GM23338 (cell line): ENCODE measurements around the gene IGIP.

Source experiments
- CREB1 ChIP-seq: fragments of 250-450 bp; sonication (Bioruptor Pico); IDR thresholded peaks from 2 replicates; pipeline ENCODE4 v1.5.0; 2020; ENCODE audit warnings: low read depth, mild to moderate bottlenecking, moderate library complexity
- EZH2 ChIP-seq: fragments of 200-600 bp; sonication (generic); IDR thresholded peaks from one replicate; pipeline ENCODE4 v1.8.0; 2017; ENCODE audit warnings: antibody characterized with exemption, mild to moderate bottlenecking, low read depth; ENCODE audit not compliant: unreplicated experiment
- EZH2phosphoT487 ChIP-seq: fragments of 200-600 bp; sonication (generic); IDR thresholded peaks from one replicate; pipeline ENCODE4 v1.8.1; 2018; ENCODE audit warnings: antibody characterized with exemption; ENCODE audit not compliant: unreplicated experiment
- JUNB ChIP-seq: IDR thresholded peaks from one replicate; pipeline ENCODE4 v1.6.1; 2016; ENCODE audit warnings: antibody characterized with exemption; ENCODE audit not compliant: unreplicated experiment
- NANOG ChIP-seq: IDR thresholded peaks from 2 replicates; pipeline ENCODE4 v1.6.1; 2016; ENCODE audit warnings: antibody characterized with exemption, borderline replicate concordance
- POLR2AphosphoS5 ChIP-seq: IDR thresholded peaks from 2 replicates; pipeline ENCODE4 v1.6.1; 2016; ENCODE audit warnings: antibody characterized with exemption, low read depth
- STAT1 ChIP-seq: IDR thresholded peaks from one replicate; pipeline ENCODE4 v1.6.1; 2016; ENCODE audit warnings: antibody characterized with exemption; ENCODE audit not compliant: unreplicated experiment
- TF ChIP-seq, protein P1 (sequence below), 2 experiments: fragments of 200-600 bp in 1 of 2; sonication (generic) in 1 of 2; conservative IDR thresholded peaks; 2 replicates each; pipeline versions ENCODE4 v1.5.1 to v1.6.1; 2016 to 2017; ENCODE audit warnings: antibody characterized with exemption in 2 of 2, low read depth in 2 of 2, mild to moderate bottlenecking in 2 of 2, moderate library complexity in 1 of 2
- TF ChIP-seq, protein P2 (sequence below): IDR thresholded peaks from 2 replicates; pipeline ENCODE4 v1.6.1; 2016; ENCODE audit warnings: antibody characterized with exemption
- TF ChIP-seq, protein P3 (sequence below): IDR thresholded peaks from one replicate; pipeline ENCODE4 v1.6.1; 2018; ENCODE audit warnings: antibody characterized with exemption; ENCODE audit not compliant: unreplicated experiment

DNA sequence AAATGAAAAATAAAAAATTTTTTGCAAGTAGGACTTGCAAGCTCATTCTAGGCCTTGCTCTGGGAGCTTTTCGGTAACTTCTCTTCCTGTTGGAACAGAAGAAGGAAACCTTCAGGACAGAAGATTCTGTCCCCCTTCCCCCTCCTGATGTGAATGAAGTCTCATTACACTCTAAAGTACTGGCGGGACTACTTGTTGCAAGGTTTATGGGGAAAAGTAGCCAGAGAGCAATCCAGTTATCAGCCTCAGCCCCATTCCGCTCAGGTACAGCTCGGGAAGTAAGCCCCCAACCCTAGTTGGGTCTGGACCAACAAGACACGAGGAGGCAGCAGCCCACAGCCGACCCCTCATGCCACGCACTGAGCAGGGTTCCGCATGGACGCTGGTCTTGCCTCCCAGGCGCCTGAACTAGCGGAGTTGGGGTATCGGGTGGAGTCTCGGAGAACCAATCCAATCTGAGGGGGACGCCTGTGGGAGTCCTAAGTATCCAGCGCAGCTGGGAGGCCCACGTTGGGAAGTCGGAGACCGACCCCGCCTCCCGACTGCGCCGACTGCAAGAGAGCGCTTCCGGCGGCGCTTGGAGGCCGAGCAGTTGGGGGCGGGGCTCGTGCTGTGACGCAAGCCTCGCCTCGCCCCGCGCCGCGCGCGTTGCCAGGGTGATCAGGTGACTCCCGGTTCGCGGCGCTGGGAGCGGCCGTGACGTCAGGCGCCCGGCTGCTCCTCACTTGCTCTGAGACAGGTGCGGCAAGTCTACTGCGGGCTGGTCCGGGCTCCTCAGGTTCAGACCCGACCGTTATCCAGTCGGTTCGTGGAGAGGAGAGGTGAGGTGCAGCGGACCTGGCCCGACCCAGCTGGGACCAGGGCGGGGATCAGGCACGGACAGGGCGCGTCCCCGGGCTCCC is 49.0 kb downstream of the IGIP start, which contains the start of gene CYSTM1:
- TF ChIP-seq POLR2AphosphoS5 (peak; percentile 85), JUNB (no peak), EZH2 (no peak), EZH2phosphoT487 (no peak), STAT1 (no peak), NANOG (no peak), CREB1 (CRISPR knock-in tag) (peak; percentile 96)
- TF ChIP-seq, protein P1, sequence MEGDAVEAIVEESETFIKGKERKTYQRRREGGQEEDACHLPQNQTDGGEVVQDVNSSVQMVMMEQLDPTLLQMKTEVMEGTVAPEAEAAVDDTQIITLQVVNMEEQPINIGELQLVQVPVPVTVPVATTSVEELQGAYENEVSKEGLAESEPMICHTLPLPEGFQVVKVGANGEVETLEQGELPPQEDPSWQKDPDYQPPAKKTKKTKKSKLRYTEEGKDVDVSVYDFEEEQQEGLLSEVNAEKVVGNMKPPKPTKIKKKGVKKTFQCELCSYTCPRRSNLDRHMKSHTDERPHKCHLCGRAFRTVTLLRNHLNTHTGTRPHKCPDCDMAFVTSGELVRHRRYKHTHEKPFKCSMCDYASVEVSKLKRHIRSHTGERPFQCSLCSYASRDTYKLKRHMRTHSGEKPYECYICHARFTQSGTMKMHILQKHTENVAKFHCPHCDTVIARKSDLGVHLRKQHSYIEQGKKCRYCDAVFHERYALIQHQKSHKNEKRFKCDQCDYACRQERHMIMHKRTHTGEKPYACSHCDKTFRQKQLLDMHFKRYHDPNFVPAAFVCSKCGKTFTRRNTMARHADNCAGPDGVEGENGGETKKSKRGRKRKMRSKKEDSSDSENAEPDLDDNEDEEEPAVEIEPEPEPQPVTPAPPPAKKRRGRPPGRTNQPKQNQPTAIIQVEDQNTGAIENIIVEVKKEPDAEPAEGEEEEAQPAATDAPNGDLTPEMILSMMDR (conservative IDR thresholded peaks at IDR 0.05; ENCODE audit: low read depth in 2 of 2) = no peak
- TF ChIP-seq, protein P2, sequence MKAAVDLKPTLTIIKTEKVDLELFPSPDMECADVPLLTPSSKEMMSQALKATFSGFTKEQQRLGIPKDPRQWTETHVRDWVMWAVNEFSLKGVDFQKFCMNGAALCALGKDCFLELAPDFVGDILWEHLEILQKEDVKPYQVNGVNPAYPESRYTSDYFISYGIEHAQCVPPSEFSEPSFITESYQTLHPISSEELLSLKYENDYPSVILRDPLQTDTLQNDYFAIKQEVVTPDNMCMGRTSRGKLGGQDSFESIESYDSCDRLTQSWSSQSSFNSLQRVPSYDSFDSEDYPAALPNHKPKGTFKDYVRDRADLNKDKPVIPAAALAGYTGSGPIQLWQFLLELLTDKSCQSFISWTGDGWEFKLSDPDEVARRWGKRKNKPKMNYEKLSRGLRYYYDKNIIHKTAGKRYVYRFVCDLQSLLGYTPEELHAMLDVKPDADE = peak; percentile 36; the same call in 1 of the 2 replicates
- TF ChIP-seq, protein P3, sequence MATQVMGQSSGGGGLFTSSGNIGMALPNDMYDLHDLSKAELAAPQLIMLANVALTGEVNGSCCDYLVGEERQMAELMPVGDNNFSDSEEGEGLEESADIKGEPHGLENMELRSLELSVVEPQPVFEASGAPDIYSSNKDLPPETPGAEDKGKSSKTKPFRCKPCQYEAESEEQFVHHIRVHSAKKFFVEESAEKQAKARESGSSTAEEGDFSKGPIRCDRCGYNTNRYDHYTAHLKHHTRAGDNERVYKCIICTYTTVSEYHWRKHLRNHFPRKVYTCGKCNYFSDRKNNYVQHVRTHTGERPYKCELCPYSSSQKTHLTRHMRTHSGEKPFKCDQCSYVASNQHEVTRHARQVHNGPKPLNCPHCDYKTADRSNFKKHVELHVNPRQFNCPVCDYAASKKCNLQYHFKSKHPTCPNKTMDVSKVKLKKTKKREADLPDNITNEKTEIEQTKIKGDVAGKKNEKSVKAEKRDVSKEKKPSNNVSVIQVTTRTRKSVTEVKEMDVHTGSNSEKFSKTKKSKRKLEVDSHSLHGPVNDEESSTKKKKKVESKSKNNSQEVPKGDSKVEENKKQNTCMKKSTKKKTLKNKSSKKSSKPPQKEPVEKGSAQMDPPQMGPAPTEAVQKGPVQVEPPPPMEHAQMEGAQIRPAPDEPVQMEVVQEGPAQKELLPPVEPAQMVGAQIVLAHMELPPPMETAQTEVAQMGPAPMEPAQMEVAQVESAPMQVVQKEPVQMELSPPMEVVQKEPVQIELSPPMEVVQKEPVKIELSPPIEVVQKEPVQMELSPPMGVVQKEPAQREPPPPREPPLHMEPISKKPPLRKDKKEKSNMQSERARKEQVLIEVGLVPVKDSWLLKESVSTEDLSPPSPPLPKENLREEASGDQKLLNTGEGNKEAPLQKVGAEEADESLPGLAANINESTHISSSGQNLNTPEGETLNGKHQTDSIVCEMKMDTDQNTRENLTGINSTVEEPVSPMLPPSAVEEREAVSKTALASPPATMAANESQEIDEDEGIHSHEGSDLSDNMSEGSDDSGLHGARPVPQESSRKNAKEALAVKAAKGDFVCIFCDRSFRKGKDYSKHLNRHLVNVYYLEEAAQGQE = no peak
